ENCODE data around the gene NCAPG2.
"Not testable (repeated sequence)": the region's sequence is repeated elsewhere in the genome, so short reads cannot be mapped to it uniquely, and the experiment has no call there.

NCAPG2 gene

GRCh38 chr7:158682456-158682855 lies 22.1 kb downstream of the NCAPG2 start:
- H3K4me3 ChIP-seq (ENCODE audit: insufficient read depth, low read depth, low read length, poor library complexity, severe bottlenecking), result no peak overlapping the region
- H3K27ac ChIP-seq (ENCODE audit: insufficient read depth, low read length, poor library complexity, severe bottlenecking), result no peak overlapping the region
- H3K27me3 ChIP-seq (replicated peaks; ENCODE audit: control insufficient read depth, insufficient read depth, low read length, poor library complexity, severe bottlenecking), result no peaks in the 10 kb centered on the region
- H3K36me3 ChIP-seq (ENCODE audit: control insufficient read depth, insufficient read depth, low read length), result no peaks in the 10 kb centered on the region
- H3K9me3 ChIP-seq (ENCODE audit: control insufficient read depth, low read length), result no peaks in the 10 kb centered on the region
- no peaks in the 10 kb centered on the region for H3K4me1 ChIP-seq (ENCODE audit: control insufficient read depth, insufficient read depth, low read length, poor library complexity, severe bottlenecking)
- no peak for DNase-seq

DNA sequence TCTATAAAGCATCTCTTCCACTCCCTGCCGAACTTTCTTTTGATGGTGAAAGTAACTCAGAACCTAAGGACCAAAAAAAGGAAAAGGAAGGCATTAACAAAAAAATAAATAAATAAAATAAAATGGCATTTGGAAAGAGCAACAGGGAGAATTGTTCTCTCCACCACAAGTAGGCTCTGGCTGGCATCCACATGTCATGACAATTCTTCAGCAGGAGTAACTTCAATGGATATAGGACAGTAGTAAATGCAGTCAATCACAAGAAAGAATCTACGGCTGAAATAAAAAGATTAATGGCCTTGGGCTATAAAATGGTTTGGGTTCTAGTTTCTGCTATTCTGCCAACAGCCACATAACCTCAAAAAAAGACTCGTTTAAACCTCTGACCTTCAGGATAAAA lies 23.9 kb downstream of the NCAPG2 start:
- H3K4me1 ChIP-seq (ENCODE audit: control insufficient read depth, insufficient read depth, low read length, poor library complexity, severe bottlenecking), result no peaks in the 10 kb centered on the region
- no peak for DNase-seq
- H3K4me3 ChIP-seq (ENCODE audit: insufficient read depth, low read depth, low read length, poor library complexity, severe bottlenecking), result no peak overlapping the region
- no peaks in the 10 kb centered on the region for H3K9me3 ChIP-seq (ENCODE audit: control insufficient read depth, low read length)
- H3K27me3 ChIP-seq (replicated peaks; ENCODE audit: control insufficient read depth, insufficient read depth, low read length, poor library complexity, severe bottlenecking), result no peaks in the 10 kb centered on the region
- H3K36me3 ChIP-seq (ENCODE audit: control insufficient read depth, insufficient read depth, low read length), result no peaks in the 10 kb centered on the region
- no peak overlapping the region for H3K27ac ChIP-seq (ENCODE audit: insufficient read depth, low read length, poor library complexity, severe bottlenecking)

GRCh38 chr7:158676906-158677305 lies 27.7 kb downstream of the NCAPG2 start:
- Histone ChIP-seq H3K36me3 (ENCODE audit: control insufficient read depth, insufficient read depth, low read length) (no peaks in the 10 kb centered on the region), H3K4me3 (ENCODE audit: insufficient read depth, low read depth, low read length, poor library complexity, severe bottlenecking) (no peak overlapping the region), H3K4me1 (ENCODE audit: control insufficient read depth, insufficient read depth, low read length, poor library complexity, severe bottlenecking) (no peaks in the 10 kb centered on the region), H3K27me3 (replicated peaks; ENCODE audit: control insufficient read depth, insufficient read depth, low read length, poor library complexity, severe bottlenecking) (no peaks in the 10 kb centered on the region), H3K9me3 (ENCODE audit: control insufficient read depth, low read length) (no peaks in the 10 kb centered on the region), H3K27ac (ENCODE audit: insufficient read depth, low read length, poor library complexity, severe bottlenecking) (no peak overlapping the region)
- DNase-seq, result no peak

- Histone ChIP-seq H3K27ac (ENCODE audit: insufficient read depth, low read length, poor library complexity, severe bottlenecking) (no peak overlapping the region), H3K9me3 (ENCODE audit: control insufficient read depth, low read length) (no peaks in the 10 kb centered on the region), H3K4me1 (ENCODE audit: control insufficient read depth, insufficient read depth, low read length, poor library complexity, severe bottlenecking) (no peaks in the 10 kb centered on the region), H3K36me3 (ENCODE audit: control insufficient read depth, insufficient read depth, low read length) (no peaks in the 10 kb centered on the region), H3K27me3 (replicated peaks; ENCODE audit: control insufficient read depth, insufficient read depth, low read length, poor library complexity, severe bottlenecking) (no peaks in the 10 kb centered on the region), H3K4me3 (ENCODE audit: insufficient read depth, low read depth, low read length, poor library complexity, severe bottlenecking) (no peak overlapping the region)
- no peak for DNase-seq
Observed at GRCh38 chr7:158676171-158676840, 28.3 kb downstream of the NCAPG2 start.

GRCh38 chr7:158672975-158673374 lies 31.6 kb downstream of the NCAPG2 start:
- H3K27me3 ChIP-seq (replicated peaks; ENCODE audit: control insufficient read depth, insufficient read depth, low read length, poor library complexity, severe bottlenecking), result no peaks in the 10 kb centered on the region
- H3K4me1 ChIP-seq (ENCODE audit: control insufficient read depth, insufficient read depth, low read length, poor library complexity, severe bottlenecking), result no peaks in the 10 kb centered on the region
- H3K36me3 ChIP-seq (ENCODE audit: control insufficient read depth, insufficient read depth, low read length), result no peaks in the 10 kb centered on the region
- no peak overlapping the region for H3K4me3 ChIP-seq (ENCODE audit: insufficient read depth, low read depth, low read length, poor library complexity, severe bottlenecking)
- no peaks in the 10 kb centered on the region for H3K9me3 ChIP-seq (ENCODE audit: control insufficient read depth, low read length)
- DNase-seq, result no peak
- H3K27ac ChIP-seq (ENCODE audit: insufficient read depth, low read length, poor library complexity, severe bottlenecking), result no peak overlapping the region

DNA sequence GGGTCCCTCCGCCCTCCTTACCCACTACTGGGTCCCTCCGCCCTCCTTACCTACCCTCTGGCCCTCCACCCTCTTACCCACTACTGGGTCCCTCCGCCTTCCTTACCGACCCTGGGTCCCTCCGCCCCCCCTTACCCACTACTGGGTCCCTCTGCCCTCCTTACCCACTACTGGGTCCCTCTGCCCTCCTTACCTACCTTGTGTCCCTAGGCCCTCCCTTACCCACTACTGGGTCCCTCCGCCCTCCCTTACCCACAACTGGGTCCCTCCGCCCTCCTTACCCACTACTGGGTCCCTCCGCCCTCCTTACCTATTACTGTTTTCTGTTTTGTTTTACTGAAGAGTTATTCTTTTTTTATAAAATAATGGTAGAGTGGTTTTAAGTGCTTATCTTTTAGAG lies 36.5 kb downstream of the NCAPG2 start:
- H3K36me3 ChIP-seq (ENCODE audit: control insufficient read depth, insufficient read depth, low read length); H3K4me3 ChIP-seq (ENCODE audit: insufficient read depth, low read depth, low read length, poor library complexity, severe bottlenecking); H3K4me1 ChIP-seq (ENCODE audit: control insufficient read depth, insufficient read depth, low read length, poor library complexity, severe bottlenecking); H3K27ac ChIP-seq (ENCODE audit: insufficient read depth, low read length, poor library complexity, severe bottlenecking); H3K9me3 ChIP-seq (ENCODE audit: control insufficient read depth, low read length); H3K27me3 ChIP-seq (replicated peaks; ENCODE audit: control insufficient read depth, insufficient read depth, low read length, poor library complexity, severe bottlenecking): not testable (repeated sequence)
- peak in 1 of 3 donors; percentile 24 for DNase-seq

DNA sequence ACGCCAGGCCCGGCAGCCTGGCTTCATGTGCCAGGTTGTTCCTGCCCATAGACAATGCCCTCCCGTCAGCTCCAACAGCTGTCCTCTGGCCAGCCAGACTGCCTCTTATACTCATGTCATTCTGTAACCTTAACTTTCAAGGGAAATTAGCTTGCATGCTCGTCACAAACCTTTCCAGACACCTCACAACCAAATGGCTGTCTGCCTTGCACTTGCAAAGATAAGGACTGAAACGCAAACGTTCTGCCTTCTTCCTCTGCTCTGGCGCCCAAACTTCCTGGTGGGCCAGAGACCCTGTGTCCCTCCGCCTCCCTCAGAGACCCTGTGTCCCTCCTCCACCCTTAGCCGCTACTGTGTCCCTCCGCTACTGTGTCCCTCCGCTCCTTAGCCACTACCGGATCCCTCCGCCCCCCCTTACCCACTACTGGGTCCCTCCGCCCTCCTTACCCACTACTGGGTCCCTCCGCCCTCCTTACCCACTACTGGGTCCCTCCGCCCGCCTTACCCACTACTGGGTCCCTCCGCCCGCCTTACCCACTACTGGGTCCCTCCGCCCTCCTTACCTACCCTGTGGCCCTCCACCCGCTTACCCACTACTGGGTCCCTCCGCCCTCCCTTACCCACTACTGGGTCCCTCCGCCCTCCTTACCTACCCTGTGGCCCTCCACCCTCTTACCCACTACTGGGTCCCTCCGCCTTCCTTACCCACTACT lies 37.5 kb downstream of the NCAPG2 start:
- H3K4me3 ChIP-seq (ENCODE audit: insufficient read depth, low read depth, low read length, poor library complexity, severe bottlenecking); H3K4me1 ChIP-seq (ENCODE audit: control insufficient read depth, insufficient read depth, low read length, poor library complexity, severe bottlenecking); H3K27me3 ChIP-seq (replicated peaks; ENCODE audit: control insufficient read depth, insufficient read depth, low read length, poor library complexity, severe bottlenecking); H3K27ac ChIP-seq (ENCODE audit: insufficient read depth, low read length, poor library complexity, severe bottlenecking); H3K36me3 ChIP-seq (ENCODE audit: control insufficient read depth, insufficient read depth, low read length); H3K9me3 ChIP-seq (ENCODE audit: control insufficient read depth, low read length): not testable (repeated sequence)
- peak in 2 of 3 donors; percentile 24 to 28 for DNase-seq

- no peak overlapping the region for H3K27ac ChIP-seq (ENCODE audit: insufficient read depth, low read length, poor library complexity, severe bottlenecking)
- no peak overlapping the region for H3K4me3 ChIP-seq (ENCODE audit: insufficient read depth, low read depth, low read length, poor library complexity, severe bottlenecking)
- no peak for DNase-seq
- H3K9me3 ChIP-seq (ENCODE audit: control insufficient read depth, low read length), result no peaks in the 10 kb centered on the region
- H3K4me1 ChIP-seq (ENCODE audit: control insufficient read depth, insufficient read depth, low read length, poor library complexity, severe bottlenecking), result no peaks in the 10 kb centered on the region
- H3K36me3 ChIP-seq (ENCODE audit: control insufficient read depth, insufficient read depth, low read length), result no peaks in the 10 kb centered on the region
- H3K27me3 ChIP-seq (replicated peaks; ENCODE audit: control insufficient read depth, insufficient read depth, low read length, poor library complexity, severe bottlenecking), result no peaks in the 10 kb centered on the region
Observed at GRCh38 chr7:158666401-158666800, 38.2 kb downstream of the NCAPG2 start.

GRCh38 chr7:158664406-158664805 lies 40.2 kb downstream of the NCAPG2 start:
- H3K9me3 ChIP-seq (ENCODE audit: control insufficient read depth, low read length), result no peaks in the 10 kb centered on the region
- no peak overlapping the region for H3K27ac ChIP-seq (ENCODE audit: insufficient read depth, low read length, poor library complexity, severe bottlenecking)
- H3K27me3 ChIP-seq (replicated peaks; ENCODE audit: control insufficient read depth, insufficient read depth, low read length, poor library complexity, severe bottlenecking), result no peaks in the 10 kb centered on the region
- no peaks in the 10 kb centered on the region for H3K36me3 ChIP-seq (ENCODE audit: control insufficient read depth, insufficient read depth, low read length)
- no peak for DNase-seq
- H3K4me3 ChIP-seq (ENCODE audit: insufficient read depth, low read depth, low read length, poor library complexity, severe bottlenecking), result no peak overlapping the region
- H3K4me1 ChIP-seq (ENCODE audit: control insufficient read depth, insufficient read depth, low read length, poor library complexity, severe bottlenecking), result no peaks in the 10 kb centered on the region

- H3K4me1 ChIP-seq (ENCODE audit: control insufficient read depth, insufficient read depth, low read length, poor library complexity, severe bottlenecking), result no peaks in the 10 kb centered on the region
- H3K4me3 ChIP-seq (ENCODE audit: insufficient read depth, low read depth, low read length, poor library complexity, severe bottlenecking), result no peak overlapping the region
- H3K36me3 ChIP-seq (ENCODE audit: control insufficient read depth, insufficient read depth, low read length), result no peaks in the 10 kb centered on the region
- H3K27ac ChIP-seq (ENCODE audit: insufficient read depth, low read length, poor library complexity, severe bottlenecking), result no peak overlapping the region
- H3K9me3 ChIP-seq (ENCODE audit: control insufficient read depth, low read length), result no peaks in the 10 kb centered on the region
- no peak for DNase-seq
- H3K27me3 ChIP-seq (replicated peaks; ENCODE audit: control insufficient read depth, insufficient read depth, low read length, poor library complexity, severe bottlenecking), result no peaks in the 10 kb centered on the region
Observed at GRCh38 chr7:158663428-158663741, 41.2 kb downstream of the NCAPG2 start.
